Activated T-cell treated with anti-CD3 and anti-CD28 coated beads, Interleukin-2, amount 50 U/mL, for 48 hours (primary cell): ENCODE results near the gene CFAP46.

ENCODE experiments used
- DNase-seq, 2 experiments: peaks; one replicate each; pipeline ENCODE4 v3.0.0-alpha.2; 2020

Gene CFAP46

GRCh38 chr10:132764108-132764507 is 178.3 kb downstream of the CFAP46 start:
- no peak for DNase-seq

- DNase-seq, result no peak
Measured at GRCh38 chr10:132763545-132763944, 178.8 kb downstream of the CFAP46 start.

DNA sequence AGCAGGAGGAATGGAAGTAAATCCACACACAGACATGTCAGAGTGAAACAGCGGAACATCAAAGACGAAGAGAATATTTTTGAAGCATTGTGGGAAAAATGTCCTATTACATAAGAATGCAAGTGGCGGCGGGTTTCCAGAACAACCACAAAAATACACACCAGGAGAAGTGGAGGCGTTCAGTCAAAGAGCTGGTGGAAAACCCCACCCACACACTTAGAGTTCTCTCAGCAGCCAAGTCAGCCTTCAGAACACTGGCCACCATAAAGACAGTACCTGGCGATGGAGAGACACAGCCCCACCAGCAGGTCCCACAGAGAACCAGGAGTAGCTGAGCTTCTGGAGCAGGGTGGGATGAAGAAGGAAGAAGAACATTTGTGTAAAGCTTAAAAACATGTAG is 180.1 kb downstream of the CFAP46 start:
- no peak for DNase-seq

DNA sequence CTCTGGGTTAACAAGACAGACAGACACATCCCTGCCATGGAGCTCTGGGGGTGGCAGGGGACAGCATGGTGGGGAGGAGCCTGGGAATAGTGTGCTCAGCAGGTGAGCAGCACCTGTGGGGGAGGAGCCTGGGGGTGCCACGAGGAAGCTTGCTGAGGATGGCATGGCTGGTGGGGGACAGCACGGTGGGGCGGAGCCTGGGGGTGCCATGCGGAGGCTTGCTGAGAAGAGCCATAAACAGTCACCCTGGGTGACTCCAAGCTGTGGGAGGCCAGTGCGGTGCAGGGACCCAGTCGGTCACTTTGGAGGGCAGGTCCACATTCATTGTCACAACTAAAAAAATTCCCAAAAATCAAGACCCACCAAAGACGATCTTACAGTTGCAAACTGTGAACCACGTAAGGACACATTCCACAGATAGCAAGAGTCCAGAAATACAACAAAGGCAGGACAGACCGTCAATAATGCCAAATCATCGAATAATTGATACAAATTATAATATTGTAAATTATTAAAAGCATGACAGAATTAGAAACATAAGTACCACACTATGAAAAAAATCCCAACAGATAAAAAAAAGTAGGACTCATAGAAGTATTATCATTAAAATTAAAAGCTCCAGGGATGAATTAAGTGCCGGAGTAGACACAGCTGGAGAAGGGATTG is 180.8 kb downstream of the CFAP46 start:
- DNase-seq, result no peak

GRCh38 chr10:132758865-132759264 is 183.5 kb downstream of the CFAP46 start:
- no peak for DNase-seq
